Endothelial cell of umbilical vein (primary cell): ENCODE data around the gene ZNF407. TPM values are rescaled to one million over a fixed set of nuclear protein-coding genes. Genes with fewer than 3 reads are reported as not detected.

ENCODE experiments used
- BruUV-seq: library from RNA; stranded (reverse); fragments of 400-500 nt; replicated peaks from 2 replicates; lab custom pipeline; 2021; lab: Mats Ljungman, UMichigan
- CTCF ChIA-PET: fragments of 300-600, 350-600 bp; sonication (Branson Sonifier 250); formaldehyde crosslinking; loops from one replicate; lab custom pipeline; 2021; ENCODE audit warnings: antibody characterized with exemption, inconsistent platforms; lab: Charles Lee
- POLR2A ChIA-PET: fragments of 300-600, 350-600 bp; sonication (Branson Sonifier 250); formaldehyde crosslinking; loops from one replicate; lab custom pipeline; 2021; ENCODE audit warnings: antibody characterized with exemption, inconsistent platforms; lab: Charles Lee
- DNase-seq: peaks from one replicate; pipeline ENCODE4 v3.0.0-alpha.2; 2011; ENCODE audit warnings: low read depth, low spot score
- FAIRE-seq: peaks from 2 replicates; lab custom pipeline; 2011; peaks lifted over from hg19 to GRCh38; lab: Jason Lieb, UNC
- H2AFZ ChIP-seq: 2 replicates; pipeline ENCODE4 v1.6.0; 2012; ENCODE audit warnings: low read depth, low read length, control low read depth, inconsistent platforms
- H3K27ac ChIP-seq: 2 replicates; pipeline ENCODE4 v1.5.1; 2011; ENCODE audit warnings: low read depth, mild to moderate bottlenecking, control low read depth, low read length, moderate library complexity; ENCODE audit not compliant: insufficient read depth
- H3K27me3 ChIP-seq, 2 experiments: 2 replicates each; pipeline versions ENCODE4 v1.6.0 to v1.6.1; 2011; ENCODE audit warnings: low read length in 2 of 2, mixed read lengths in 1 of 2; ENCODE audit not compliant: control insufficient read depth in 2 of 2, insufficient read depth in 2 of 2
- H3K36me3 ChIP-seq, 2 experiments: 2 replicates in 1 of 2; 3 replicates in 1 of 2; pipeline ENCODE4 v1.5.1; 2011; ENCODE audit warnings: low read length in 2 of 2, mild to moderate bottlenecking in 1 of 2, moderate library complexity in 1 of 2; ENCODE audit not compliant: control insufficient read depth in 2 of 2, insufficient read depth in 2 of 2; ENCODE audit errors: extremely low read depth in 1 of 2
- H3K4me1 ChIP-seq: 3 replicates; pipeline ENCODE4 v1.5.1; 2011; ENCODE audit warnings: mild to moderate bottlenecking, low read length; ENCODE audit not compliant: control insufficient read depth, insufficient read depth; ENCODE audit errors: extremely low read depth
- H3K4me2 ChIP-seq: 2 replicates; pipeline ENCODE4 v1.6.1; 2011; ENCODE audit warnings: low read length, control low read depth, mixed read lengths; ENCODE audit not compliant: insufficient read depth
- H3K4me3 ChIP-seq, 3 experiments: fragments of 200-600 bp in 1 of 3; sonication (generic), shearing (Covaris generic) in 1 of 3; replicated peaks in 1 of 3; 2 replicates each; pipeline ENCODE4 v1.5.1; 2011 to 2016; ENCODE audit warnings: control low read depth in 3 of 3, low read length in 3 of 3, mild to moderate bottlenecking in 2 of 3, inconsistent platforms in 1 of 3, low read depth in 1 of 3, moderate library complexity in 1 of 3; ENCODE audit not compliant: insufficient read depth in 1 of 3
- H3K79me2 ChIP-seq: 2 replicates; pipeline ENCODE4 v1.6.0; 2012; ENCODE audit warnings: low read length, inconsistent platforms; ENCODE audit not compliant: control insufficient read depth, insufficient read depth
- H3K9ac ChIP-seq: replicated peaks from 2 replicates; pipeline ENCODE3; 2011; ENCODE audit warnings: low read length, control low read depth; ENCODE audit not compliant: insufficient read depth; ENCODE audit errors: extremely low read depth
- H3K9me1 ChIP-seq: replicated peaks from 3 replicates; pipeline ENCODE4 v1.6.0; 2011; ENCODE audit warnings: mild to moderate bottlenecking, low read length; ENCODE audit not compliant: control insufficient read depth, insufficient read depth; ENCODE audit errors: extremely low read depth
- H3K9me3 ChIP-seq: replicated peaks from 2 replicates; pipeline ENCODE4 v1.5.1; 2012; ENCODE audit warnings: low read length, inconsistent platforms; ENCODE audit not compliant: control insufficient read depth, insufficient read depth
- H4K20me1 ChIP-seq: replicated peaks from 2 replicates; pipeline ENCODE3; 2011; ENCODE audit warnings: mild to moderate bottlenecking, low read length; ENCODE audit not compliant: control insufficient read depth, insufficient read depth; ENCODE audit errors: extremely low read depth
- CTCF ChIP-seq, 2 donors: IDR thresholded peaks; 1 replicate in 1 of 2; 2 replicates in 1 of 2; pipeline ENCODE4 v1.5.1; 2011; ENCODE audit warnings: low read length in 2 of 2, mild to moderate bottlenecking in 2 of 2, moderate library complexity in 2 of 2, control low read depth in 1 of 2, inconsistent platforms in 1 of 2, low read depth in 1 of 2; ENCODE audit not compliant: insufficient read depth in 1 of 2; ENCODE audit errors: extremely low read depth in 1 of 2
- EZH2 ChIP-seq: IDR thresholded peaks from 2 replicates; pipeline ENCODE4 v1.6.1; 2012; ENCODE audit warnings: borderline replicate concordance, low read depth, mild to moderate bottlenecking, moderate library complexity, low read length, inconsistent platforms; ENCODE audit not compliant: severe bottlenecking
- FOS ChIP-seq: IDR thresholded peaks from 2 replicates; pipeline ENCODE4 v1.6.1; 2011; ENCODE audit warnings: mild to moderate bottlenecking, low read length, moderate library complexity, borderline replicate concordance; ENCODE audit not compliant: insufficient read depth
- GATA2 ChIP-seq: IDR thresholded peaks from 2 replicates; pipeline ENCODE4 v1.7.0; 2011; ENCODE audit warnings: low read depth, mild to moderate bottlenecking, moderate library complexity, mixed read lengths, low read length; ENCODE audit not compliant: insufficient read length, insufficient read depth
- JUN ChIP-seq: IDR thresholded peaks from 2 replicates; pipeline ENCODE4 v1.6.1; 2011; ENCODE audit warnings: borderline replicate concordance, low read depth; ENCODE audit not compliant: insufficient read length, insufficient read depth
- MAX ChIP-seq: IDR thresholded peaks from 2 replicates; pipeline ENCODE4 v1.6.1; 2011; ENCODE audit not compliant: insufficient read depth, insufficient read length
- MYC ChIP-seq: IDR thresholded peaks from one replicate; pipeline ENCODE4 v1.6.1; 2011; ENCODE audit warnings: mild to moderate bottlenecking, low read depth, low read length
- POLR2A ChIP-seq: IDR thresholded peaks from 2 replicates; pipeline ENCODE4 v1.6.1; 2012; ENCODE audit warnings: low read depth, mild to moderate bottlenecking, control low read depth, low read length
- POLR2AphosphoS5 ChIP-seq: IDR thresholded peaks from 2 replicates; pipeline ENCODE4 v1.6.1; 2012; ENCODE audit warnings: low read depth, mild to moderate bottlenecking, control low read depth, low read length, moderate library complexity; ENCODE audit not compliant: insufficient read depth
- dilution Hi-C: fragments of 300-500 bp; cut with MboI; formaldehyde crosslinking; loops from one replicate; pipeline ENCODE4 v1.15.0; 2019; ENCODE audit warnings: low sequenced_read_pairs; ENCODE audit not compliant: extremely low pct_ligation_motif_present
- intact Hi-C: fragments of 100-400 bp; cut with micrococcal nuclease; formaldehyde crosslinking; loops from one replicate; pipeline ENCODE4 v1.10.0; 2022
- polyA plus RNA-seq, 4 experiments: library from polyadenylated mRNA; depleted of rRNA in 3 of 4; stranded (reverse) in 3 of 4; unstranded in 1 of 4; fragments of >200 nt; gene quantifications; 2 replicates each; pipeline versions ENCODE4 v1.2.1 to v1.2.3, GENCODE V29; 2011 to 2012; ENCODE audit warnings: missing spikeins in 1 of 4
- total RNA-seq: library from RNA; stranded (reverse); gene quantifications from 2 replicates; pipeline ENCODE4 v1.2.3, GENCODE V29; 2021

The ZNF407 gene
- total and polyA plus RNA-seq, 2 donors (not counting 3 experiments of a cell fraction or from before 2014, with no cell fraction given): 3.8 to 20.1 TPM

DNA sequence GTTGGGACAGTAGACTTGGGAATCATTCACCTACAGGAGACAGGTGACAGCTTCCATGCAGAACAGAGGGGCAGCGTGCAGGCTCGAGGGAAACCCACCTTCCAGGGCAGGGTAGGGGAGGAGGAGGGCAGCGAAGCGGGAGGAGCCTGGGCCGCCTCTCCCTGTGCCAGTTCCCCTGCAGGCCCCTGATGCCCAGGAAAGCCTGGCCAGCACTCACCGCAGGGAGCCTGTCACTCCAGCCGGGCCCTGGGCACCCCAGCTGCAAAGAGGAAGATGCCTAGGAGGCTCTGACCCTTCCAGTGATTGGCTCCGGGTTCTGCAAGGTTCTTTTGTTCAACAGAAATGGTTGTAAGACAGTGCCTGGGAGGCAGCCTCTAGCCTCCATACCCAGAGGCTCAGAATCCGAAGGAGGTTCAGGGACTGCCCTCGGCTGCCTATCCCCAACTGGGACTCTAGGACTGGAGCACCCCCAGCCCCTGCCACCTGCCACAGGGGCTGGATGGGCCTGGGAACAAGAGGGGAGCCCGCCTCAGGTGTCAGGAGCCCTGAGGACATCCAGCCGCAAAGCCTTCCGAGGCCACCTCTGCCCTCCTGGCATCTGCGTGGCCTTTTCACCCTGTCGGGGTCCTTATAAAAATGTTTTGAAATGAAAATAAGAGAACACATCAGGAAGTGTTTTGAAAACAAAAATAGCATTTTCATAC is 508.0 kb downstream of the ZNF407 start:
- H3K4me2 ChIP-seq: no peak overlapping the region
- no peaks in the 10 kb centered on the region for H3K9me3 ChIP-seq
- TF ChIP-seq POLR2A (no peak), POLR2AphosphoS5 (no peak), JUN (no peak), GATA2 (no peak), EZH2 (no peak), CTCF (IDR thresholded peaks at IDR 0.05; ENCODE audit: extremely low read depth in 1 of 2, insufficient read depth in 1 of 2, low read depth in 1 of 2, low read length in 2 of 2) (no peak), MYC (no peak), FOS (no peak), MAX (no peak)
- H3K27me3 ChIP-seq: no peaks in the 10 kb centered on the region
- ChIA-PET POLR2A (no interaction called here), CTCF (no interaction called here)
- no peaks in the 10 kb centered on the region for H3K9me1 ChIP-seq
- dilution Hi-C loops (no loop called here), intact Hi-C loops (no loop called here)
- FAIRE-seq (no peak), DNase-seq (no peak)
- no peaks in the 10 kb centered on the region for H3K79me2 ChIP-seq
- no peak overlapping the region for H3K9ac ChIP-seq
- no peaks in the 10 kb centered on the region for H3K4me1 ChIP-seq
- BruUV-seq: no TSS peak
- no peak overlapping the region for H2AFZ ChIP-seq
- H3K27ac ChIP-seq: no peak overlapping the region
- no peak overlapping the region for H3K4me3 ChIP-seq
- H3K36me3 ChIP-seq: no peaks in the 10 kb centered on the region
- no peaks in the 10 kb centered on the region for H4K20me1 ChIP-seq
